WI38 (cell line): ENCODE results near the gene GJD3.

Experiments used
- H3K4me3 ChIP-seq: 2 replicates; pipeline ENCODE4 v1.5.1; 2011; ENCODE audit warnings: low read depth, mild to moderate bottlenecking, control low read depth, low read length
- TF ChIP-seq, protein P1 (sequence below): IDR thresholded peaks from 2 replicates; pipeline ENCODE4 v1.5.1; 2012; ENCODE audit warnings: low read depth, mild to moderate bottlenecking, control low read depth, low read length

GJD3 gene

DNA sequence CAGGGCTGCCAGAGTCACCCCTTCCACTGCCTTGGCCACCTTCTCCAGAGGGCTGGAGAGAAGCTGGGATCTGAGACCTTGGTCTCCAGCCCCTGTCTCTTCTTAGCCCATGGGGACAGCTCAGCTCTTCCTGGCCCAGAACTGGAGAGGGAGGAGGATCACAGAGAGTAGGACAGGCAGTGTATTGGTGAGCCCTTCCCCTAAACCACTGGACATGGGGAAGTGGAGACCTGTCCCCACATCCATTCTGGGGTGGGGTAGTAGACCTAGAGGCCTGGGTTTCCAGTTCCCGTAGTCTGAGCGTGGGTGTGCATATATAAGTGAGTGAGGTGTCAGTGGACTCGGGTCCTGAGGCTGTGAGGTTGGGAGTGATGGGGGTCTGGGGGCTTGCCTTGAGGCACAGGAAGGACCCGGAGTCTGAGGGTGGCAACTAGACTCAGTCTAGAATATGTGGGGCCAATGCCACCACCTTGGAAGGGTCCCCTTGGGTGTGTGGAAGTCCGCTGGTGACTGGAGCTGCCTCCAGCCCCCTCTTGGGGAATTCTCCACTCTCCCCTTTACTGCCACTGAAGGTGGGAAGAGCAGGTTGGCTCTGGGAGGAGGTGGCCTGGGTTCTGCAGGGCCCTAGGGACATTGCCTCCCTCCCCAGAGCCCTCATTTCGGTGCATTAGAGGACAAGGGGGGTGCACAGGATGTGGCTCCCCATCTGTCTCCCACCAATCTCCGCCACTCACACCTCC, 19.9 kb downstream of the GJD3 start:
- peak overlapping the region; percentile 69 for H3K4me3 ChIP-seq
- TF ChIP-seq, protein P1, sequence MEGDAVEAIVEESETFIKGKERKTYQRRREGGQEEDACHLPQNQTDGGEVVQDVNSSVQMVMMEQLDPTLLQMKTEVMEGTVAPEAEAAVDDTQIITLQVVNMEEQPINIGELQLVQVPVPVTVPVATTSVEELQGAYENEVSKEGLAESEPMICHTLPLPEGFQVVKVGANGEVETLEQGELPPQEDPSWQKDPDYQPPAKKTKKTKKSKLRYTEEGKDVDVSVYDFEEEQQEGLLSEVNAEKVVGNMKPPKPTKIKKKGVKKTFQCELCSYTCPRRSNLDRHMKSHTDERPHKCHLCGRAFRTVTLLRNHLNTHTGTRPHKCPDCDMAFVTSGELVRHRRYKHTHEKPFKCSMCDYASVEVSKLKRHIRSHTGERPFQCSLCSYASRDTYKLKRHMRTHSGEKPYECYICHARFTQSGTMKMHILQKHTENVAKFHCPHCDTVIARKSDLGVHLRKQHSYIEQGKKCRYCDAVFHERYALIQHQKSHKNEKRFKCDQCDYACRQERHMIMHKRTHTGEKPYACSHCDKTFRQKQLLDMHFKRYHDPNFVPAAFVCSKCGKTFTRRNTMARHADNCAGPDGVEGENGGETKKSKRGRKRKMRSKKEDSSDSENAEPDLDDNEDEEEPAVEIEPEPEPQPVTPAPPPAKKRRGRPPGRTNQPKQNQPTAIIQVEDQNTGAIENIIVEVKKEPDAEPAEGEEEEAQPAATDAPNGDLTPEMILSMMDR: no peak

- TF ChIP-seq, protein P1: no peak
- peak overlapping the region; percentile 69 for H3K4me3 ChIP-seq
Observed at GRCh38 chr17:40343219-40344119, 21.1 kb downstream of the GJD3 start.

- peak overlapping the region; percentile 69 for H3K4me3 ChIP-seq
- TF ChIP-seq, protein P1: no peak
Observed at GRCh38 chr17:40342504-40343218, 21.9 kb downstream of the GJD3 start.

DNA sequence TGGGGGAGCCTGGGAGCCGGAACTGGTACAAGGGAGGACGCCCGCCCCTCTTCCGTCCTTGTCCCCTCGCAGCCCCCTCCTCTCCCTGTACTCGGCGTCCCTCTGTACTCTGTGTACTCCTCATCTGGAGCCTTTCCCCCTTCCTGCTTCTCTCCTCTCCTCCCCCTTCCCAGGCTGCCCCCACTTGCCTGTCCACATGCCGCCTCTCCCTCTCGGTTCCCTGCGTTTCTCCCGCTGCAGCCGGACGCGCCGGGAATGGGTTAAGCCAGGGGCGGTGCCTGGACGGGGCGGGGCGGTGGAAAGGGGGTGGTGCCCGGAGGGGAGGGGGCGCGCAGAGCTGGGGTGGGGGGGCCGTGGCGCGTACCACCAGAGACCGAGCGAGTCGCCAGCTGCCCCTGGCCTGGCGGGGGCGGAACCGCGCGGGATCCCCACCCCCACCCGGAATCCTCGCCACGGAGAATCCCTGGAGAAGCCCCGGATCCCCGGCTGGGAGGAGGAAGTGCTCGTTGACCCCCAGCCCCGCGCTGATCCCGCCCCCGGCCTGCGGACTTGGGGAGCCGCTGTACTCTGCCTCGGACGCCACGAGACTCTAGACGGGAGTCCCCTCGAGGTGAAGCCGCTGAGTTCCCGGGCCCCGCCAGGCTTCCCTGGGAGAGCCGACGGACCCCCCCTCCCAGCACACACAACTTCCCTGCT, 22.6 kb downstream of the GJD3 start:
- peak overlapping the region; percentile 69 for H3K4me3 ChIP-seq

DNA sequence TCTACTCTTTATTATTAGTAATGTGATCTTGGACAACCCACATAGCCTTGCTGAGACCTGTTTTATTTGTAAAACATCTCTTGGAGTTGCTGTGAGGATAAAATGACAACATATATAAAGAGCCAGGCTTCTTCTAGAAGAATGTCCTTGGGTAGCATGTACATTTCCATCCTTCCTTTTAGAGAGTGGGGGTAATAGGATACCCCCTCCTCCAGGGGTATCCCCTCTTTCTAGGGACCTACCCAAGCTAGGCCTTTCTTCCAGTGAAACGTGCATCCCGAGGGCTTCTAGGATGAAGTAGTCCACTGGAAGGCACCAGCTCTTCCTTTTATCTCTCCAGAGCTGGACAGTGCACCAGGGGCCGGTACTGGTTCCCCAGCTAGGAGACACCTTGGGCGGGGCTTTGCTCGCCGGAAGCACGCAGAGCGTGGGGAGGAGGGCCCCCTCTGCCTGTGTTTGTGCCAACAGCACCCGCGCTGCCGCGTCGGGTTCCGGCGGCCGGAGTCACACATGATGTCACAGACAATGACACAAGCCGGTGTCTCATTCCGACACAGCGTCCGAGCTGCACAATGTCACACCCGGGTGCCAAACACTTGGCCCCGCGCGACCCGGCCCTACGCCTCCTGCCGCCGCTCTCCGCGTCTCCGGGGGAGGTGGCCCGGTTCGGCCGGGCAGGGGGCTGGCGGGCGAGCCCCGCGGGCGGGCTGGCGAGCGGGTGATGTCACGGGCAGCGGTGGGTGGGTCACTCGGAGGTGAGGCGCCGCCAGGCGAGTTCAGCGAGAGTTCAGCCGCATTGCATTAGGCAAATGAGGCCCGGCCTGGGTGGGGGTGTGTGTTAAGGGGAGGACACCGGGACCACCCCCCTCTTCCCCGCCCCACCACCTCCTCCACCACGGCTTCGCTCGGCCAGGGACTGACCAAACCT, 23.4 kb downstream of the GJD3 start:
- peak overlapping the region; percentile 69 for H3K4me3 ChIP-seq
- TF ChIP-seq, protein P1: no peak

More for the DNA sequence above, 22.6 kb downstream of the GJD3 start:
- TF ChIP-seq, protein P1: no peak

GRCh38 chr17:40340327-40340726, 24.2 kb downstream of the GJD3 start:
- TF ChIP-seq, protein P1: no peak
- no peak overlapping the region for H3K4me3 ChIP-seq
